ENCODE data around the gene ARL14. TPM values are rescaled to one million over a fixed set of nuclear protein-coding genes. Genes with fewer than 3 reads are reported as not detected.

Gene ARL14
- total and polyA plus RNA-seq, 4 experiments from 2014 or later, result not detected

DNA sequence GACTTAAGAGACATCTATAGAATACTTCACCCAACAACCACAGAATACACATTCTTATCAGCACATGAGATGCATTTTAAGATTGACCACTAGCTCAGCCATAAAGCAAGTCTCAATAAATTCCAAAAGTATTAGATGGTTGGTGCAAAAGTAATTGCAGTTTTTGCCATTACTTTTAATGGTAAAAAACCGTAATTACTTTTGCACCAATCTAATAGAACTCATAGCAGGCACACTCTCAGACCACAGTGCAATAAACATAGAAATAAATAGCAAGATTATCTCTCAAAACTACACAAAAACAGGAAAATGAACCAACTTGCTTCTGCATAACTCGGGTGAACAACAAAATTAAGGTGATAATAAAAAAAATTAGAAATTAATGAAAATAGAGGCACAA is 45.4 kb downstream of the ARL14 start:
- ChIA-PET CTCF (ENCODE audit: partially characterized antibody) (no interaction called here), POLR2A (ENCODE audit: partially characterized antibody) (no interaction called here)
- H3K4me3 ChIP-seq (ENCODE audit: low read length in 2 of 2), result no peak overlapping the region
- no peaks in the 10 kb centered on the region for H3K27me3 ChIP-seq (ENCODE audit: insufficient read depth, low read length)
- H3K36me3 ChIP-seq (ENCODE audit: insufficient read depth, low read length), result no peaks in the 10 kb centered on the region
- no peak for DNase-seq
- Mint-ChIP-seq H3K27ac (no peak overlapping the region), H3K9me3 (peaks cover 0 to 2% (median 0%) of the 10 kb centered on the region in 8 donors), H3K27me3 (peaks cover 9 to 11% of the 10 kb centered on the region in 2 donors), H3K4me3 (no peak overlapping the region), H3K36me3 (no peaks in the 10 kb centered on the region), H3K4me1 (no peaks in the 10 kb centered on the region)
- H3K27ac ChIP-seq (ENCODE audit: low read depth, low read length), result no peak overlapping the region
- no peaks in the 10 kb centered on the region for H3K4me1 ChIP-seq (ENCODE audit: insufficient read depth, low read length)
- intact Hi-C loops (cut with micrococcal nuclease), result no loop called here
- no peaks in the 10 kb centered on the region for H3K9me3 ChIP-seq (ENCODE audit: control insufficient read depth in 1 of 2, low read length in 2 of 2)

DNA sequence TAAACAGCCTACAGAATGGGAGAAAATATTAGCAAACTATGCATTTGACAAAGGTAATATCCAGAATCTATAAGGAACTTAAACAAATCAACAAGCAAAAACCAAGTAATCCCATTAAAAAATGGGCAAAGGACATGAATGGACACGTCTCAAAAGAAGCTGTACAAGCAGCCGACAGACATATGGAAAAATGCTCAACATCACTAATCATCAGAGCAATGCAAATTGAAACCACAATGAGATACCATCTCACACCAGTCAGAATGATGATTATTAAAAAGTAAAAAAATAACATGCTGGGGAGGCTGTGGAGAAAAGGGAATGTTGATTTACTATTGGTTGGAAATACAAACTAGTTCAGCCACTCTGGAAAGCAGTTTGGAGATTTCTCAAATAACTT is 48.4 kb downstream of the ARL14 start:
- no peaks in the 10 kb centered on the region for H3K4me1 Mint-ChIP-seq
- POLR2A ChIA-PET (ENCODE audit: partially characterized antibody), result no interaction called here
- CTCF ChIA-PET (ENCODE audit: partially characterized antibody), result no interaction called here
- no peak overlapping the region for H3K4me3 ChIP-seq (ENCODE audit: low read length in 2 of 2)
- no peak overlapping the region for H3K4me3 Mint-ChIP-seq
- no peaks in the 10 kb centered on the region for H3K36me3 ChIP-seq (ENCODE audit: insufficient read depth, low read length)
- H3K36me3 Mint-ChIP-seq, result no peaks in the 10 kb centered on the region
- no peak for DNase-seq
- no peaks in the 10 kb centered on the region for H3K4me1 ChIP-seq (ENCODE audit: insufficient read depth, low read length)
- no peak overlapping the region for H3K27ac Mint-ChIP-seq
- H3K9me3 ChIP-seq (ENCODE audit: control insufficient read depth in 1 of 2, low read length in 2 of 2), result no peaks in the 10 kb centered on the region
- peaks cover 11 to 12% of the 10 kb centered on the region in 2 donors for H3K27me3 Mint-ChIP-seq
- intact Hi-C loops (cut with micrococcal nuclease), result no loop called here
- H3K9me3 Mint-ChIP-seq, result peaks cover 0 to 2% (median 0%) of the 10 kb centered on the region in 8 donors
- H3K27me3 ChIP-seq (ENCODE audit: insufficient read depth, low read length), result no peaks in the 10 kb centered on the region
- no peak overlapping the region for H3K27ac ChIP-seq (ENCODE audit: low read depth, low read length)

Other genes starting within 250 kb of the ARL14 start
- gene TRIM59, start 227.4 kb upstream of the ARL14 start, total RNA-seq, result 10 to 100 TPM; 26.3 to 28.3 TPM
- 10 to 100 TPM; 21.6 to 31.5 TPM for gene TRIM59, start 227.4 kb upstream of the ARL14 start, polyA plus RNA-seq
- gene KPNA4, start 111.6 kb upstream of the ARL14 start, total RNA-seq, result 10 to 100 TPM; 46.1 to 50.1 TPM
- gene KPNA4, start 111.6 kb upstream of the ARL14 start, polyA plus RNA-seq, result 10 to 100 TPM in 1 of 2 donors, 1 to 10 TPM in 1; 8.9 to 10.4 TPM
- 1 to 10 TPM; 5.1 to 6.5 TPM for gene PPM1L, start 79.1 kb downstream of the ARL14 start, total RNA-seq
- 1 to 10 TPM in 1 of 2 donors, under 1 TPM in 1; 0.84 to 1.8 TPM for gene PPM1L, start 79.1 kb downstream of the ARL14 start, polyA plus RNA-seq